22Rv1 (cell line): ENCODE results near the gene CDK5RAP2.

Experiments used
- ZFX ChIP-seq: fragments of 450-650 bp; IDR thresholded peaks from 2 replicates; pipeline ENCODE4 v1.6.1; 2017; ENCODE audit warnings: antibody characterized with exemption, borderline replicate concordance
- TF ChIP-seq, protein P1 (sequence below): fragments of 450-650 bp; IDR thresholded peaks from 2 replicates; pipeline ENCODE4 v1.5.1; 2017; ENCODE audit warnings: mild to moderate bottlenecking

DNA sequence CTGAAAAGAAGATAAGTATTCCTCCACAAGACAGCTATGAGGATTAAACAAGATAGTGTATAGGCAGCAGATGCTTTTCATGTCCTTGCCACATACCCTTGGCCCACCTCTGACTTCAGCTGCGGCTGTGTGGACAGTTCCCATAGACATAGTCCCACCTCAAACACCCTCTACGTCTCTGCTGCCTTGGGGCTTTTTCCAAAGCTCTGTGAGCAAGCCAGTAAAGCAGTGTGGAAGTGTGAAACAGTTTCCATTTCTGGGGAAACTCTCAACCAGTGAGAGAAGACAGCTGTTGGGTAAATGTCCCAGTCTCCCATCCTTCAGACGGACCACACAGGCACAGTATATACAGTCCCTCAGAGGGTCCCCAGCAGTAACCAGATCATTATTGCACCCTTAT, 125.5 kb downstream of the CDK5RAP2 start:
- TF ChIP-seq, protein P1, sequence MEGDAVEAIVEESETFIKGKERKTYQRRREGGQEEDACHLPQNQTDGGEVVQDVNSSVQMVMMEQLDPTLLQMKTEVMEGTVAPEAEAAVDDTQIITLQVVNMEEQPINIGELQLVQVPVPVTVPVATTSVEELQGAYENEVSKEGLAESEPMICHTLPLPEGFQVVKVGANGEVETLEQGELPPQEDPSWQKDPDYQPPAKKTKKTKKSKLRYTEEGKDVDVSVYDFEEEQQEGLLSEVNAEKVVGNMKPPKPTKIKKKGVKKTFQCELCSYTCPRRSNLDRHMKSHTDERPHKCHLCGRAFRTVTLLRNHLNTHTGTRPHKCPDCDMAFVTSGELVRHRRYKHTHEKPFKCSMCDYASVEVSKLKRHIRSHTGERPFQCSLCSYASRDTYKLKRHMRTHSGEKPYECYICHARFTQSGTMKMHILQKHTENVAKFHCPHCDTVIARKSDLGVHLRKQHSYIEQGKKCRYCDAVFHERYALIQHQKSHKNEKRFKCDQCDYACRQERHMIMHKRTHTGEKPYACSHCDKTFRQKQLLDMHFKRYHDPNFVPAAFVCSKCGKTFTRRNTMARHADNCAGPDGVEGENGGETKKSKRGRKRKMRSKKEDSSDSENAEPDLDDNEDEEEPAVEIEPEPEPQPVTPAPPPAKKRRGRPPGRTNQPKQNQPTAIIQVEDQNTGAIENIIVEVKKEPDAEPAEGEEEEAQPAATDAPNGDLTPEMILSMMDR: no peak
- TF ChIP-seq ZFX: no peak
